ENCODE data around the gene OR10AD1.
"Not testable (repeated sequence)": the region's sequence is repeated elsewhere in the genome, so short reads cannot be mapped to it uniquely, and the experiment has no call there.

The OR10AD1 gene

GRCh38 chr12:48157889-48158370, 45.2 kb downstream of the OR10AD1 start:
- no peak for DNase-seq

GRCh38 chr12:48157018-48157888, 45.8 kb downstream of the OR10AD1 start, which contains the start of gene ASB8:
Gene ASB8 (minus strand): TSS chr12:48157515. CDS start chr12:48153496, 4,019 bp downstream.
- peak; percentile 97 to 98 for DNase-seq

GRCh38 chr12:48156652-48157017, 46.5 kb downstream of the OR10AD1 start:
- DNase-seq = no peak

GRCh38 chr12:48155786-48156185, 47.3 kb downstream of the OR10AD1 start:
- not testable (repeated sequence) for DNase-seq

Data from SHP77 (cell line).